Measurements from ENCODE around the gene GID8.

Gene GID8

GRCh38 chr20:62913043-62913630 is 24.8 kb upstream of the GID8 start:
- Histone ChIP-seq H3K9me2 (replicated peaks; ENCODE audit: insufficient read depth, low read length) (no peaks in the 10 kb centered on the region), H3K36me3 (ENCODE audit: low read length) (peaks cover 18% of the 10 kb centered on the region; the same call in 1 of the 2 replicates), H3K9me3 (ENCODE audit: insufficient read depth, low read length) (no peaks in the 10 kb centered on the region), H3K27ac (ENCODE audit: low read depth, low read length) (no peak overlapping the region), H2AFZ (ENCODE audit: low read depth, low read length, severe bottlenecking) (no peak overlapping the region), H3K4me3 (ENCODE audit: insufficient read depth, low read length, poor library complexity, severe bottlenecking) (no peak overlapping the region), H4K20me1 (ENCODE audit: low read depth, low read length) (peaks cover 49% of the 10 kb centered on the region), H3K9ac (ENCODE audit: low read length) (no peak overlapping the region), H3F3A (ENCODE audit: insufficient read depth) (peaks cover under 1% of the 10 kb centered on the region; the same call in 1 of the 2 replicates), H3K4me2 (ENCODE audit: low read depth, low read length, poor library complexity, severe bottlenecking) (no peak overlapping the region), H3K79me2 (ENCODE audit: insufficient read depth, low read length) (peaks cover 94% of the 10 kb centered on the region), H3K27me3 (ENCODE audit: low read length) (no peaks in the 10 kb centered on the region)
- TF ChIP-seq EZH2phosphoT487 (conservative IDR thresholded peaks at IDR 0.05; ENCODE audit: low read length) (no peak), CTCF (IDR thresholded peaks at IDR 0.05; ENCODE audit: insufficient read depth, low read length, poor library complexity, severe bottlenecking) (no peak)

- H2AFZ ChIP-seq (ENCODE audit: low read depth, low read length, severe bottlenecking), result no peak overlapping the region
- H3K4me3 ChIP-seq (ENCODE audit: insufficient read depth, low read length, poor library complexity, severe bottlenecking), result no peak overlapping the region
- H3K27me3 ChIP-seq (ENCODE audit: low read length), result no peaks in the 10 kb centered on the region
- no peak overlapping the region for H3K9ac ChIP-seq (ENCODE audit: low read length)
- peaks cover 97% of the 10 kb centered on the region for H3K79me2 ChIP-seq (ENCODE audit: insufficient read depth, low read length)
- TF ChIP-seq EZH2phosphoT487 (conservative IDR thresholded peaks at IDR 0.05; ENCODE audit: low read length) (no peak), CTCF (IDR thresholded peaks at IDR 0.05; ENCODE audit: insufficient read depth, low read length, poor library complexity, severe bottlenecking) (no peak)
- no peak overlapping the region for H3K4me2 ChIP-seq (ENCODE audit: low read depth, low read length, poor library complexity, severe bottlenecking)
- no peaks in the 10 kb centered on the region for H3K9me3 ChIP-seq (ENCODE audit: insufficient read depth, low read length)
- peaks cover 9% of the 10 kb centered on the region; the same call in 1 of the 2 replicates for H3F3A ChIP-seq (ENCODE audit: insufficient read depth)
- peaks cover 60% of the 10 kb centered on the region for H4K20me1 ChIP-seq (ENCODE audit: low read depth, low read length)
- no peak overlapping the region for H3K27ac ChIP-seq (ENCODE audit: low read depth, low read length)
- H3K36me3 ChIP-seq (ENCODE audit: low read length), result peaks cover 18% of the 10 kb centered on the region; the same call in 1 of the 2 replicates
- H3K9me2 ChIP-seq (replicated peaks; ENCODE audit: insufficient read depth, low read length), result no peaks in the 10 kb centered on the region
These were observed 23.5 kb upstream of the GID8 start for GRCh38 chr20:62914436-62914835.

- Histone ChIP-seq H3K27me3 (ENCODE audit: low read length) (no peaks in the 10 kb centered on the region), H3K9me3 (ENCODE audit: insufficient read depth, low read length) (no peaks in the 10 kb centered on the region), H3K9me2 (replicated peaks; ENCODE audit: insufficient read depth, low read length) (no peaks in the 10 kb centered on the region), H3K27ac (ENCODE audit: low read depth, low read length) (no peak overlapping the region), H3K4me2 (ENCODE audit: low read depth, low read length, poor library complexity, severe bottlenecking) (no peak overlapping the region), H3K9ac (ENCODE audit: low read length) (no peak overlapping the region), H3K36me3 (ENCODE audit: low read length) (peaks cover 18% of the 10 kb centered on the region; the same call in 1 of the 2 replicates), H3F3A (ENCODE audit: insufficient read depth) (peaks cover 9% of the 10 kb centered on the region; the same call in 1 of the 2 replicates), H3K4me3 (ENCODE audit: insufficient read depth, low read length, poor library complexity, severe bottlenecking) (no peak overlapping the region), H2AFZ (ENCODE audit: low read depth, low read length, severe bottlenecking) (no peak overlapping the region), H3K79me2 (ENCODE audit: insufficient read depth, low read length) (peaks cover 97% of the 10 kb centered on the region), H4K20me1 (ENCODE audit: low read depth, low read length) (peaks cover 65% of the 10 kb centered on the region)
- TF ChIP-seq CTCF (IDR thresholded peaks at IDR 0.05; ENCODE audit: insufficient read depth, low read length, poor library complexity, severe bottlenecking) (no peak), EZH2phosphoT487 (conservative IDR thresholded peaks at IDR 0.05; ENCODE audit: low read length) (no peak)
These were observed 22.9 kb upstream of the GID8 start for GRCh38 chr20:62914970-62915457.

Data from SU-DHL-6 (cell line).